ENCODE results near the gene IPO5. TPM values are rescaled to one million over a fixed set of nuclear protein-coding genes. Genes with fewer than 3 reads are reported as not detected.

Gene IPO5
- total RNA-seq, 1 donor from 2014 or later = 113 TPM

- Histone ChIP-seq H3K9me3 (replicated peaks) (no peaks in the 10 kb centered on the region), H3K27ac (replicated peaks) (no peak overlapping the region), H3K4me3 (no peak overlapping the region), H3K36me3 (no peaks in the 10 kb centered on the region), H3K27me3 (ENCODE audit: low read depth) (no peaks in the 10 kb centered on the region), H3K4me1 (no peaks in the 10 kb centered on the region)
- intact Hi-C loops (cut with micrococcal nuclease) = no loop called here
- TF ChIP-seq CTCF (IDR thresholded peaks at IDR 0.05; ENCODE audit: borderline replicate concordance) = no peak
- DNase-seq = peak; percentile 24
Measured at GRCh38 chr13:97967948-97968347, 14.5 kb downstream of the IPO5 start.

GRCh38 chr13:97971519-97971918 is 18.0 kb downstream of the IPO5 start:
- no peak for TF ChIP-seq CTCF (IDR thresholded peaks at IDR 0.05; ENCODE audit: borderline replicate concordance)
- peaks cover 12% of the 10 kb centered on the region for H3K4me1 ChIP-seq
- H3K36me3 ChIP-seq = no peaks in the 10 kb centered on the region
- DNase-seq = no peak
- no peak overlapping the region for H3K4me3 ChIP-seq
- no peaks in the 10 kb centered on the region for H3K9me3 ChIP-seq (replicated peaks)
- intact Hi-C loops (cut with micrococcal nuclease) = no loop called here
- no peaks in the 10 kb centered on the region for H3K27me3 ChIP-seq (ENCODE audit: low read depth)
- no peak overlapping the region for H3K27ac ChIP-seq (replicated peaks)

GRCh38 chr13:97974773-97975172 is 21.3 kb downstream of the IPO5 start:
- H3K4me3 ChIP-seq = no peak overlapping the region
- TF ChIP-seq CTCF (IDR thresholded peaks at IDR 0.05; ENCODE audit: borderline replicate concordance) = no peak
- no peak overlapping the region for H3K27ac ChIP-seq (replicated peaks)
- intact Hi-C loops (cut with micrococcal nuclease) = no loop called here
- peaks cover 35% of the 10 kb centered on the region for H3K4me1 ChIP-seq
- H3K36me3 ChIP-seq = no peaks in the 10 kb centered on the region
- no peak for DNase-seq
- H3K9me3 ChIP-seq (replicated peaks) = no peaks in the 10 kb centered on the region
- no peaks in the 10 kb centered on the region for H3K27me3 ChIP-seq (ENCODE audit: low read depth)

GRCh38 chr13:97975280-97975847 is 21.9 kb downstream of the IPO5 start:
- H3K36me3 ChIP-seq = no peaks in the 10 kb centered on the region
- TF ChIP-seq CTCF (IDR thresholded peaks at IDR 0.05; ENCODE audit: borderline replicate concordance) = no peak
- H3K9me3 ChIP-seq (replicated peaks) = no peaks in the 10 kb centered on the region
- peak overlapping the region; percentile 90 for H3K4me3 ChIP-seq
- intact Hi-C loops (cut with micrococcal nuclease) = no loop called here
- H3K27me3 ChIP-seq (ENCODE audit: low read depth) = no peaks in the 10 kb centered on the region
- H3K27ac ChIP-seq (replicated peaks) = peak overlapping the region; percentile 95
- DNase-seq = no peak
- H3K4me1 ChIP-seq = peaks cover 35% of the 10 kb centered on the region

GRCh38 chr13:97975848-97976609 is 22.6 kb downstream of the IPO5 start:
- intact Hi-C loops (cut with micrococcal nuclease) = no loop called here

More at GRCh38 chr13:97975848-97976609, 22.6 kb downstream of the IPO5 start:
- peak; percentile 92 for DNase-seq
- peak overlapping the region; percentile 95 for H3K27ac ChIP-seq (replicated peaks)
- no peaks in the 10 kb centered on the region for H3K36me3 ChIP-seq
- no peak for TF ChIP-seq CTCF (IDR thresholded peaks at IDR 0.05; ENCODE audit: borderline replicate concordance)
- H3K4me1 ChIP-seq = peaks cover 38% of the 10 kb centered on the region
- peak overlapping the region; percentile 90 for H3K4me3 ChIP-seq
- H3K9me3 ChIP-seq (replicated peaks) = no peaks in the 10 kb centered on the region
- no peaks in the 10 kb centered on the region for H3K27me3 ChIP-seq (ENCODE audit: low read depth)

Measured in left ventricle myocardium inferior (tissue), 1 donor.